GM19455 (cell line): ENCODE measurements around the gene TGFBR1.

Experiments
- ATAC-seq: cut with Tn5 transposase; IDR thresholded peaks from one replicate; pipeline ENCODE4 v1.9.1; 2021; ENCODE audit not compliant: unreplicated experiment

The TGFBR1 gene

DNA sequence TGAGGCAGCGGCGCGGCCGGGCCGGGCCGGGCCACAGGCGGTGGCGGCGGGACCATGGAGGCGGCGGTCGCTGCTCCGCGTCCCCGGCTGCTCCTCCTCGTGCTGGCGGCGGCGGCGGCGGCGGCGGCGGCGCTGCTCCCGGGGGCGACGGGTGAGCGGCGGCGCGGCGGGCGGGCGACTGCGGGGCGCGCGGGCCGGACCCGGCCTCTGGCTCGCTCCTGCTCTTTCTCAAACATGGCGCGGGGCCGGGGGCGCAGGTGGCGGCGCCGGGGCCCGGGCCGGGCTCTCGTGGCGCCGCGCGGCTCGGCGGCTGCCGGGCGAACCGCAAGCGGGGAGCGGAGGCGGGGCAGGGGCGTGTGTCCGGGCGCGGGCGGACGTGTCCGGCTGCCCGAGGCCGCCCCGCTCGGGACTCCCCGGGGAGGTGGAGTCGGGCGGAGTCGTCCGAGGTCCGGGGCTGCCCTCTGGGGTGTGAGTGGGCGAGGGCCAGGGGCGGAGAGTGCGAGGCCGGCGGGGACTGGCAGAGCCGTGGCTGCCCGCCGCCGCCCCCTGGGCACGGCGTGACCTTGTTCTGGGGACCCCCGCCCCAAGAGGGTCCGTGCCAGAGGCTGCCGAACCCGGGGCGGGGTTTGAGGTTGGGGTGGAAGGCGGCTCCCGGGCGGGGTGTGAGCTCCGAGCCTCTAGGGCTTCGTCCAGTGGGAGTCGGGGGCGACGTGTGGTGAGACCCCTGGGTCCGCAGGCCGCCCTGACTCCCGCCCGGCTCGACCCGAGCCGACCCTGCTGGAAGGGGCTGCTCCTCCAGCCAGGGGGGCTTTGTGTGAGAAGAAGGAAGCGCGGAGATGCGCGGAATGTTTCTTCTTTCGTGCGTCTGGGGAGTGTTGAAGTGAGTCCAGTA, 485 bp downstream of the TGFBR1 start:
- peak; percentile 62 for ATAC-seq

DNA sequence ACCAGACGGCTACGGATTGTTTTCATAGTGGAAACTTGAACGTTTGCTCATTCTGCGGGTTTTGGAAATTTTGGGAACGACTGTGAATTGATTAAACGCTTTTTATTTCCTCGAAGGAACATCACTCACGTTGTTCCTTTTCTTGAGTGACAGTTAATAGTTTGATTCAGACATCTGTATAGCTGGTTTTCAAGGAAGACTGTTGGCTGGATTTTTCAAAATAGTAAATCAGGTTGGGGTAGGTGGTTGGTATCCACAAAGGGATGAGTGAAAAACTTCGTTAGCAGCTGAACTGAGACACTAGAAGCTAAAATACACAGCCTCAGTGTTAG, 1.1 kb downstream of the TGFBR1 start:
- no peak for ATAC-seq

- ATAC-seq: no peak
Observed at GRCh38 chr9:99107421-99107820, 2.5 kb downstream of the TGFBR1 start.

DNA sequence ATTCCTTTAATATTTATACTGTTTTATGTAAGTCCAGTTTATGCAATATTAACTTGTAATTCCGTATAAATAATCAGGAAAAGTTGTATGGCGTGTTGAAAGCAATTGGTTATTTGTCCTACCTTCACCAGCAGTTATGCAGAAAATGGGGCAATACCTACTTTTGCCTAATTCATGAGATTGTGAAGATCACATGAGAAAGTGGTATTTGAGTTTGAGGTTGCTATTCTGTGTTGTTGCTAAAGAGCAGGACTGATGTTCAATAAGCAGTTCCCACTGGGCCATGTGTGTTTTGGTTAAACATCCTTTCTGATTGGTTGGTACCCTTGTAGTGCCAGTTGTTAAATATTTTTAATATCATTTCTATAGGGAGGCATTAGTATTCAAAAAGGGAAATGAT, 3.2 kb downstream of the TGFBR1 start:
- no peak for ATAC-seq

DNA sequence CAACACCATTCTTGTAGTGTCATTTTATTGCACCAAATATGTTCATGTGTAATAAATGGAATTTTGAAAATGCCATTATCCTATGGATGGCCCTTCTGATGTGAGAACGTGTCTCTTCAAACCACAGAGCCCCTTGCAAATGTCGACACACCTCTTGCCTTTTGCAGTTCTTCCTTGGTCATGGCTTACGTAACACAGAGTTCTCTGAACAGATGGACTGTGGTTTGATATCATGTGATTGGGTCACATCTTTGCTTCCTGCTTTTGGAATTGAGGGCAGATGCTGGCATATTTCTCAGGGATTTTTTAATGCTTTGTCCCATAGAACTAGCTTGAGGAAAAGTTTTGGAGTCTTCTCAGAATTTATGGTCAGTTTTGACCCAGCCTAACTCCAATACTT, 4.6 kb downstream of the TGFBR1 start:
- no peak for ATAC-seq

GRCh38 chr9:99112750-99113413, 8.0 kb downstream of the TGFBR1 start:
- ATAC-seq: no peak

GRCh38 chr9:99113414-99114048, 8.6 kb downstream of the TGFBR1 start:
- ATAC-seq: no peak

GRCh38 chr9:99114049-99114440, 9.1 kb downstream of the TGFBR1 start:
- ATAC-seq: no peak

DNA sequence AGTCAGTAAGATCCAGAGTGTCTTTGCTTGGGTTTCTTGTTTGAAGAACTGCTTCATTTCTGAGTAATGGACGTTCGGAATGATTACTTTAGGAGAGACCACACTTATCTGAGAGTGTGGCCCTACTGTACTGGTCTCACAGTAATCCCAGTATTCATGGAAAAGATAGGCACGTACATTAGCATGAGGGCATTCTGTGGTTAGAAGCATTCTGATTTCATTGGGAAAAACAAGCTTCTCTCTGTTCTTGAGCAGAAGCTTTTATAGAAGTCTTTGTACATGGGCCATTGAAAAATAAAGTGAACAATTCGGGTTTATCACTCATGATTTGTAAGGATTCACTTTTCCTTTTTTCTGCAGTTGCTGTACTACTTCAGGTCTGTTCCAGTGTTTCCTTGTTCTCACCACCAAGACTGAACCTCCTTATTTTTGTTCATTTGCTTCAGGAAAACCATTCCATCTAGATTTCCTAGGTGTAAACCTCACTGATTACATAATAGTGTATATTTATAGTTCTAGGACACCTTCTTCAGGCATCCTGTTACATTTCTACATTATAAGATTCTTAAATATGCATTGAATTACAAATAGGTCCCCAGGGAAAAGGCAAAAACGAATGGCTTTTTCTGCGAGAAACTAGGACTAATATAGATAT, 10.1 kb downstream of the TGFBR1 start:
- ATAC-seq: no peak

DNA sequence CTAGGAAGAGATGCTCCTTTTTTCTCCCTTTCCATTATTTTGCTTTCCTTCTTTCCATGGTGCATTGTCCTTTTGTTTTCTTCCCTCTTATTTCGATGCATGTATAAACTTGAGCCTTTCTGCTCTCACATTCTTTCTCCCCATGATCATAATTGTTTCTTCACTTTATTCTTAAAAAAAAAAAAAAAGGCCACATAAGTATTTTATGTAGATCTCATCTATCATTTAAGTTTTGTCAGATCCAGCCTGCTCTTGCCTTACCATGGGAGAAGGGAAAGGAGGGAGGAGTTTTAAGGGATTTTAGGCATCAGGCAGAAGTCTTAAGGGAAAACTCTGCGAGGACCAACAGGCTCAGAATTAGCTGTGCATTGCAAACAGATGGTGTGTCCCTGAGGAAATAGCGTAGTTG, 11.1 kb downstream of the TGFBR1 start:
- no peak for ATAC-seq

- peak; percentile 98 for ATAC-seq
Observed at GRCh38 chr9:99118782-99119466, 14.0 kb downstream of the TGFBR1 start.

DNA sequence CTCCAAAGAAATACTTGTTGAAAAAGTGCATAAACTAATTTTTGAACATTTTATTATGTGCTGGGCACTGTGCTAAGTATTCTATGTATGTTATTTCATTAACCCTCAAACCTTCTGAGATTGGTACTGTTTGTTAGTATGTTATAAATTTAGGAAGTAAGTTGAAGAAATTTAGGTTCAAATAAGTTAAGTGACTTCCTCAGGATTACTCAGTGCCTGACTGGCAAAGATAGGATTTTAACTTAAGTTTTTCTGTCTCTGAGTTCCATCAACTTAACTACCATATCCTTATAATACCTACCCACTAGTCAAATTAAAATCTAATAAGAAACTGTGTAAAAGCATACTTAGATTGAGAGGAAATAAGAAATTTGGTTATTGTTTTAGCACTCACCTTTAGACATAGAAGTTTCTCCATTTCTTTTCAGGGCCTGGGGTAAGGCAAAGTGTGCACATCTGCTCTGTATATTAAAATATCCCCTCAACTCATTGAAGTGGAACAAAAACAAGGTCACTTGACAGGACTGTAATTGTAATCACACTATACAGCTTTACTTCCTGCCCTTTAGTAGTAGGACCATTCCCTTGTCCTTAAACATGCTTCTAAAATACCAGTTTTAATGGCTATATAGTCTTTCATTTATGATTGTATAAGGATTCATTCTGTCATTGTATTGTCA, 15.2 kb downstream of the TGFBR1 start:
- no peak for ATAC-seq

GRCh38 chr9:99121604-99122003, 16.7 kb downstream of the TGFBR1 start:
- no peak for ATAC-seq

- ATAC-seq: no peak
Observed at GRCh38 chr9:99124534-99125255, 19.8 kb downstream of the TGFBR1 start.

DNA sequence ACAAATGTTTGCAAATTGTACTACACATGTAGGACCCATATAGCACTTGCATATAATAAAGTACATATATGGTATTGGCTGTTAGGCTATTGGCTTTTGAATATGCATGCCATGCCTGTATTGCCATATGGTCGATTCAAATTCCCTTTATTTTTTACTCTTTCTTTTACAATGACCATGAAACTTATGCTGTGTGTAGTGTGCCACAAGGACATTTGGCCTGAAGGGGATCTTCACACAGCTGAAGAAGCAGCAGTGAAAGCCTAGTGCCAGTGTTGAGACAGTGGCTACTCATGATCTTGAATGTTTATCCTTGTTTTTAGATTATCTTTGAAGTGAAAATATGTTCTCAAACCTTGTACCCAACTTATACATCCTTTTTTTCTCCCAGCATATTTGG, 20.5 kb downstream of the TGFBR1 start:
- no peak for ATAC-seq

DNA sequence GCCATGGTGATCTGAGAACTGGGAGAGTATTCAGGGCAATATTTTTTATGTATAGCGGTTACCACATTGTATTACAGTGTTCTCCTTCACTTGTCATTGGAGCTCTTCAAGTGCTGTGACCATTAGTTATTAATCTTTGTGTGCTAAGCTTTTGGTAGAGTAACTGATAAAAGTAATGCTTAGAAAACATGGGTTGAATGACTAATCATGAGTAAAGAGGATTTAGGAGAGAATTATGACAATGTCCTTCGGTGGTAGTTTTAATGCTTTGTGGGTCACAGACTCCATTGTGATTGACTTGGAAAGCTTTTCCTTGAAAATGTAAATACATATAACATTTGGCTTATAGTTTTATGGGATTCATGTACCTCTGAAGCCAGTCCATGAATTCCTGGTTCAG, 21.4 kb downstream of the TGFBR1 start:
- ATAC-seq: no peak

DNA sequence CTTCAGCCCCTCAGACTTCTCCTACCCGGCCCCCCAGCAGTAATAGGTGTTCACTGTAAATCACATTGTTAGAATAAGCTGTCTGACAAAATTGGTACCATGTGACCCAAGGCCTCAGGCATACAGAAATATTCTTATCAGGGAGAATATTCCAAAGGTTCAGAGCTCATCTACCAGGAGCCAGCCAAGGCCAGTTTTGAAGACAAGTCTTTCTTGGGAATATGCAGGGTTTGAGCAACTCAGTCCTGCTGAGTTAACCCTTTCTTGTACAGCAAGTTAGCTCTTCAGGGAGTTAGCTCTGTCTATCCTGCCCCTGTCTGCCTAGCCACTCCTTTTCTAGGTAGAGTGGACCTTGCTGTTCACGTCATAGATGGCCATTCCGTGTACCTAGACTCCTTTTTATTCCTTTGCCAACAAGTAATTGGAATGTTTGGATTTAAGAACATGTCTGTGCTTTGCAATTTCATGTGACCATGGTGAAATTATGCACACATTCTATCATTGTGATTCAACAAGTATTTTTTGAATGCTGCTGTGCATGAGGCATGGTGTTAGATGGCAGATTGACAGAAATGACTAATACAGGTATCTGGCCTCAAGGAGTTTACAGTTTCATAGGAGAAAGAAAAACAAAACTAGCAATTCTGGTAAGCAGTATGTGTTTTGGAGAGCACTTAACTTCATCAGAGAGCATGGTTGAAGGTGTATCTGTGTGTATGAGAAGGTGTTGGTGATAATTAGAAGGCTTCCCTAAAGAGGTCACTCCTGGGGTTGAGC, 22.6 kb downstream of the TGFBR1 start:
- ATAC-seq: peak; percentile 48

- peak; percentile 43 for ATAC-seq
Observed at GRCh38 chr9:99128133-99128406, 23.2 kb downstream of the TGFBR1 start.

DNA sequence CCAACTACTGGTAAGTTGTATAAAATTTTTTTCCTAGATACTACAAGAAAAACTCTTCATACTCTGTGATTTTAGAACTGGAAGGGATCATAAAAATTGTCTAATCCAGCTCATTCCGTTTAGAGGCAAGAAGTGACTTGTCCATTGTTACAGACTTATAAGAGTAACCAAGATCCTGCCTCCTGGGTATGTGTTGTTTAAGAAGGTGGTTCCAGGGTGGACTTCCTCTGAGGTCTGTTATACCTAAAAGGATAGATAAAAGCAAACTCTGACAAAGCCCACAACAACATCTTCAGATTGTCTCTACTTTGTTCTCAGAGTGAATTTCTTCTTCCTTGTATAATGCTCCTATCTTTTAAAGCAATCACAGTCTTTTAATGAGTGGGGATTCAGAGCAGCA, 24.2 kb downstream of the TGFBR1 start:
- no peak for ATAC-seq
